Trophoblast cell (in vitro differentiated cells and primary cell): Measurements from ENCODE around the gene TSPEAR.

ENCODE experiments used
- DNase-seq, 2 donors: peaks; one replicate each; pipeline ENCODE4 v3.0.0-alpha.2; 2016
- H2AFZ ChIP-seq: 2 replicates; pipeline ENCODE4 v1.6.1; 2013; ENCODE audit warnings: low read length, moderate library complexity, mild to moderate bottlenecking; ENCODE audit not compliant: insufficient read depth, poor library complexity
- H2AK5ac ChIP-seq: 2 replicates; pipeline ENCODE4 v1.6.1; 2013; ENCODE audit warnings: mild to moderate bottlenecking, low read length
- H2BK120ac ChIP-seq: 2 replicates; pipeline ENCODE4 v1.6.1; 2013; ENCODE audit warnings: low read length, mild to moderate bottlenecking, moderate library complexity; ENCODE audit not compliant: insufficient read depth, poor library complexity
- H2BK12ac ChIP-seq: 2 replicates; pipeline ENCODE4 v1.6.1; 2013; ENCODE audit warnings: mild to moderate bottlenecking, low read length, moderate library complexity
- H2BK5ac ChIP-seq: 2 replicates; pipeline ENCODE4 v1.6.1; 2013; ENCODE audit warnings: low read length, low read depth, moderate library complexity, mild to moderate bottlenecking; ENCODE audit not compliant: poor library complexity
- H3K14ac ChIP-seq: 2 replicates; pipeline ENCODE4 v1.6.1; 2013; ENCODE audit warnings: mild to moderate bottlenecking, low read length
- H3K18ac ChIP-seq: 2 replicates; pipeline ENCODE4 v1.6.1; 2013; ENCODE audit warnings: mild to moderate bottlenecking, low read length
- H3K23ac ChIP-seq: 2 replicates; pipeline ENCODE4 v1.6.1; 2013; ENCODE audit warnings: low read length
- H3K27ac ChIP-seq: 2 replicates; pipeline ENCODE4 v1.5.1; 2013; ENCODE audit warnings: low read depth, mild to moderate bottlenecking, inconsistent platforms, low read length, moderate library complexity
- H3K27me3 ChIP-seq: 2 replicates; pipeline ENCODE4 v1.6.1; 2013; ENCODE audit warnings: inconsistent platforms, mild to moderate bottlenecking, low read length, moderate library complexity; ENCODE audit not compliant: insufficient read depth
- H3K36me3 ChIP-seq, 2 experiments: 1 replicate in 1 of 2; 2 replicates in 1 of 2; pipeline ENCODE4 v1.6.1; 2013; ENCODE audit warnings: low read length in 2 of 2, mild to moderate bottlenecking in 2 of 2, moderate library complexity in 1 of 2; ENCODE audit not compliant: insufficient read depth in 2 of 2, control insufficient read depth in 1 of 2
- H3K4ac ChIP-seq: 2 replicates; pipeline ENCODE4 v1.6.1; 2013; ENCODE audit warnings: low read depth, mild to moderate bottlenecking, low read length, moderate library complexity
- H3K4me1 ChIP-seq, 2 experiments: 1 replicate in 1 of 2; 2 replicates in 1 of 2; pipeline ENCODE4 v1.6.1; 2013; ENCODE audit warnings: low read length in 2 of 2, mild to moderate bottlenecking in 2 of 2, moderate library complexity in 1 of 2; ENCODE audit not compliant: insufficient read depth in 2 of 2, control insufficient read depth in 1 of 2
- H3K4me2 ChIP-seq: 2 replicates; pipeline ENCODE4 v1.6.1; 2013; ENCODE audit warnings: inconsistent platforms, mild to moderate bottlenecking, low read length, moderate library complexity
- H3K4me3 ChIP-seq: 2 replicates; pipeline ENCODE4 v1.5.1; 2013; ENCODE audit warnings: mild to moderate bottlenecking, low read depth, low read length, inconsistent platforms
- H3K79me1 ChIP-seq: one replicate; pipeline ENCODE4 v1.6.1; 2013; ENCODE audit warnings: low read length
- H3K79me2 ChIP-seq: 2 replicates; pipeline ENCODE4 v1.6.1; 2013; ENCODE audit warnings: low read length, mild to moderate bottlenecking; ENCODE audit not compliant: control insufficient read depth, insufficient read depth, poor library complexity
- H3K9ac ChIP-seq: 2 replicates; pipeline ENCODE4 v1.6.1; 2013; ENCODE audit warnings: mild to moderate bottlenecking, low read length
- H3K9me3 ChIP-seq: 2 replicates; pipeline ENCODE4 v1.6.1; 2013; ENCODE audit warnings: low read depth, mild to moderate bottlenecking, control low read depth, inconsistent platforms, low read length; ENCODE audit not compliant: insufficient read depth
- H4K12ac ChIP-seq: 2 replicates; pipeline ENCODE4 v1.6.1; 2013; ENCODE audit warnings: low read depth, mild to moderate bottlenecking, low read length, moderate library complexity
- H4K8ac ChIP-seq: 2 replicates; pipeline ENCODE4 v1.6.1; 2013; ENCODE audit warnings: low read depth, mild to moderate bottlenecking, low read length, moderate library complexity
- H4K91ac ChIP-seq: one replicate; pipeline ENCODE4 v1.6.1; 2013; ENCODE audit warnings: low read depth, mild to moderate bottlenecking, low read length, moderate library complexity
- WGBS: extraction: QIAGEN DNeasy Blood & Tissue Kit; methylation state at CpG from one replicate; pipeline ENCODE4 v1.1.7; 2013; ENCODE audit warnings: missing lambda C conversion rate; ENCODE audit not compliant: insufficient read length, insufficient coverage; ENCODE audit errors: extremely low coverage; 5-methylcytosine and 5-hydroxymethylcytosine counted together

Gene TSPEAR

DNA sequence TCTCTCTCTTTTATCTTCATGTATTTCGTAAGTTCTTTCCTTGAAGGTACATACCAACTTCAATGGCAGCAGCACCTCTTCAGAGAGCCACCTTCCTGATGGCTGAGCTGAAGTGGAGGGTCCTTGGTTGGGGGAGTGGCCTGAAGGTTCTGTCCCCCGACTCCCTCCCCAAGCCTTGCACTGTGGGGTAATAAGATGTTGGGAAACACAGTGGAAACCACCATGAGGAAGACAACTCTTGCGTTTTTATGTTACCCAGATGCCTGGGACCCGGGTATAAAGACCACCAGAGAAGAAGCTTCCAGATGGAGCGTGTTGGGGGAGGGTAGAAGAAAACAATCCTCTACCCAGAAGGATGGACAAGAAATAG is 52.8 kb downstream of the TSPEAR start:
- no peak overlapping the region for H3K23ac ChIP-seq
- no peak for DNase-seq
- no peak overlapping the region for H2AK5ac ChIP-seq
- no peak overlapping the region for H3K4me2 ChIP-seq
- H3K79me1 ChIP-seq: no peaks in the 10 kb centered on the region
- H2AFZ ChIP-seq: no peak overlapping the region
- no peak overlapping the region for H4K8ac ChIP-seq
- no peak overlapping the region for H2BK5ac ChIP-seq
- no peak overlapping the region for H2BK120ac ChIP-seq
- no peak overlapping the region for H3K27ac ChIP-seq
- H4K91ac ChIP-seq: no peak overlapping the region
- H3K79me2 ChIP-seq: no peaks in the 10 kb centered on the region
- WGBS: no CpG with 5 or more reads among the region's 5 CpGs
- no peaks in the 10 kb centered on the region for H3K36me3 ChIP-seq
- peaks cover 11% of the 10 kb centered on the region for H3K9me3 ChIP-seq
- no peak overlapping the region for H3K9ac ChIP-seq
- no peak overlapping the region for H3K4me3 ChIP-seq
- no peaks in the 10 kb centered on the region for H3K27me3 ChIP-seq
- H3K4me1 ChIP-seq: peaks cover 2 to 7% of the 10 kb centered on the region in 2 experiments
- H3K14ac ChIP-seq: no peak overlapping the region
- H3K18ac ChIP-seq: no peak overlapping the region
- H3K4ac ChIP-seq: no peak overlapping the region
- no peak overlapping the region for H4K12ac ChIP-seq
- H2BK12ac ChIP-seq: no peak overlapping the region

DNA sequence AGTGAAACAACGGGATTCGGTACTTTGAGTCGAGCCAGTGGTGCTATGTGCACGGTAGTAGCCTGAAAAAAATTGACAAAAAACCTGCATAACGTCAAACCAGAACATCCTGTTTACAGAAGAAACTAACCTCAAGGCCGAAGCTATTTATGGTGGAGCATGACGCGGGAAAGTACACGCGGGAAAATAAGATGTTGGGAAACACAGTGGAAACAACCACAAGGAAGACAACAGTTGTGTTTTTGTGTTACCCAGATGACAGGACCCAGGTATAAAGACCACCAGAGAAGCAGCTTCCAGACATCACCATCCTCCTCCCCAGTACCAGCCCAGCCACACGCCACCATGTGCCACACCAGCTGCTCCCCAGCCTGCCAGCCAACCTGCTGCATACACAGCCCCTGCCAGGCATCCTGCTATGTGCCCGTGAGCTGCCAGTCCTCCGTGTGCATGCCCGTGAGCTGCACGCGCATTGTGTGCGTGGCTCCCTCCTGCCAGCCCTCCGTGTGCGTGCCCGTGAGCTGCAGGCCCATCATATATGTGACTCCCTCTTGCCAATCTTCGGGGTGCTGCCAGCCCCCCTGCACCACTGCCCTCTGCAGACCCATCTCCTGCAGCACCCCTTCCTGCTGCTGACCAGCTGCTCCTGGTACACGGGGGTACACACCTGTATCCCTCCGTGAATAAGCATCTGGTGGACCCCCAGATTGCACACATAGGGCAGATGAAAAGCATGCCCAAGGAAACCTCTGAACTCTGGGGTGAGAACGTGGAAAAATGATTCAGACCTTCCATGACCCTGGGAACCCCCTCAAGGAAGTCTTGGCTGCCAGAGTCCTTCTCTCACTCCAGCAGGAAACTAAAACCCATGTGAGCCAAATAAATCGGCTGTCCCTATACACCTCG is 53.5 kb downstream of the TSPEAR start, which contains the start of gene KRTAP12-3:
TSS of gene KRTAP12-3 (plus strand) at position 298 of the 906 bp plus-strand sequence. CDS start at position 346, 48 bp downstream.
- no peak within 1 kb of the TSS for H3K4me2 ChIP-seq
- no peak within 1 kb of the TSS for H2BK120ac ChIP-seq
- no peak within 1 kb of the TSS for H4K91ac ChIP-seq
- H3K9me3 ChIP-seq: peaks cover 13% of the 10 kb centered on the region
- WGBS: no CpG with 5 or more reads among the region's 26 CpGs
- peaks cover 2 to 7% of the 10 kb centered on the region in 2 experiments for H3K4me1 ChIP-seq
- no peak within 1 kb of the TSS for H2BK5ac ChIP-seq
- H3K4ac ChIP-seq: no peak within 1 kb of the TSS
- H3K79me2 ChIP-seq: no peaks in the 10 kb centered on the region
- no peak within 1 kb of the TSS for H3K9ac ChIP-seq
- no peaks in the 10 kb centered on the region for H3K36me3 ChIP-seq
- H3K4me3 ChIP-seq: peak within 1 kb of the TSS; percentile 47
- H3K27ac ChIP-seq: no peak within 1 kb of the TSS
- H3K18ac ChIP-seq: no peak within 1 kb of the TSS
- H2BK12ac ChIP-seq: no peak within 1 kb of the TSS
- no peak for DNase-seq
- H4K12ac ChIP-seq: no peak within 1 kb of the TSS
- H3K23ac ChIP-seq: no peak within 1 kb of the TSS
- no peak within 1 kb of the TSS for H2AFZ ChIP-seq
- H3K14ac ChIP-seq: no peak within 1 kb of the TSS
- H4K8ac ChIP-seq: no peak within 1 kb of the TSS
- H3K79me1 ChIP-seq: no peaks in the 10 kb centered on the region
- no peaks in the 10 kb centered on the region for H3K27me3 ChIP-seq
- no peak within 1 kb of the TSS for H2AK5ac ChIP-seq

DNA sequence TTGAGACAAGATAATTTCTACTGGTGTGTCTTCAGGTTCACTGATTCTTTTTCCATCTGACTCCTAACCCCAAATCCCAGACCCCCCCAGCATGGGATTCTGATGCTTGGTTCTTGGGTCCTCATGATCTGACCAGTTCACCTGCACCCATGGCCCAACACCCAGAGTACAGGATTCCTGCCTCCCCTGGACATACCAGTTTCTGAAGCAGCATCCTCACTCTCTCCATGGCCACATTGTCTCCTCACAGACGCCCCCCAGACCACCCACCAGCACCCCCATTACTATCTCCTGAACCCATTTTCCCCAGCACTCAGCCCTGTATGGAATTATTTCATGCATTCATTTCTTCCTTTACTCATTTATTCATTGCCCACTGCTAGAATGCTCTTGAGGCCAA is 54.5 kb downstream of the TSPEAR start:
- Histone ChIP-seq H3K79me1 (no peaks in the 10 kb centered on the region), H2AFZ (no peak overlapping the region), H3K4me2 (no peak overlapping the region), H3K23ac (no peak overlapping the region), H3K4ac (no peak overlapping the region), H3K79me2 (no peaks in the 10 kb centered on the region), H3K27me3 (no peaks in the 10 kb centered on the region), H2BK12ac (no peak overlapping the region), H4K8ac (no peak overlapping the region), H2BK120ac (no peak overlapping the region), H3K27ac (no peak overlapping the region), H2BK5ac (no peak overlapping the region), H3K9ac (no peak overlapping the region), H3K4me1 (peaks cover 2 to 7% of the 10 kb centered on the region in 2 experiments), H3K4me3 (no peak overlapping the region), H3K36me3 (no peaks in the 10 kb centered on the region), H4K12ac (no peak overlapping the region), H4K91ac (no peak overlapping the region), H3K18ac (no peak overlapping the region), H2AK5ac (no peak overlapping the region), H3K14ac (no peak overlapping the region), H3K9me3 (peaks cover 13% of the 10 kb centered on the region)
- DNase-seq: no peak
- no CpG with 5 or more reads among the region's 1 CpG for WGBS

DNA sequence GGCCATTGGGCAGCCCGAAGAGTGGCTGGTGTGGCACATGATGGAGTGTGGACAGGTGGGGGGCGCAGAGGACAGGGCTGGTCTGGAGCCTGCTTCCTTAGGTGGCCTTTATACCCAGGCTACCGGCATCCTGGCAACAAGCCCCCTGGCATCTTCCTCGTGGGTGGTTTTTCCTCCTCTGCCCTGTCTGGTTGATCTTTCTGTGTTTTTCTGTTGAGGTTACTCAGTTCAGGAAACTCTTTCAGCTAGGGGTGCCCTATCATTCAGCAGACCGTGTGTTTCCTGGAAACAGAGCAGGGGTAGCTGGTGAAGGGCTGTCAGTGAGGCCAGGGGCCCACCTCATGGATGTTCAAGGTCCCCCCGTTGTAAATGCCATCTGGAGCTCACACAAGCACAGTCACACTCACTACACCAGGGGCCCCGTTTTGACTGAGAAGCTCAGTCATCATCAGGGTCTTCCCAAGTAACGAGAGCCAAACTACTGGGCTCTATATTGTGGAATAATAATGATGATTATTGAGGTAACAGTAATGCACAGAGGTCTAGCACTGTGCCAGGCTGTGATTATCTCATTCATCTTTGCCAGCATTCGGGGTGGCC is 56.7 kb downstream of the TSPEAR start, which contains the start of gene KRTAP12-4:
TSS of gene KRTAP12-4 (minus strand) at position 84 of the 600 bp plus-strand sequence. CDS start at position 39, 45 bp downstream.
- DNase-seq: no peak

More for the DNA sequence above, 56.7 kb downstream of the TSPEAR start, which contains the start of gene KRTAP12-4:
- no peaks in the 10 kb centered on the region for H3K79me2 ChIP-seq
- no peak within 1 kb of the TSS for H2BK12ac ChIP-seq
- no peak within 1 kb of the TSS for H3K4me3 ChIP-seq
- H3K4me1 ChIP-seq: peaks cover 2 to 7% of the 10 kb centered on the region in 2 experiments
- peaks cover 18% of the 10 kb centered on the region for H3K9me3 ChIP-seq
- no peaks in the 10 kb centered on the region for H3K79me1 ChIP-seq
- no peak within 1 kb of the TSS for H2BK5ac ChIP-seq
- H4K12ac ChIP-seq: no peak within 1 kb of the TSS
- no peak within 1 kb of the TSS for H2BK120ac ChIP-seq
- no CpG with 5 or more reads among the region's 9 CpGs for WGBS
- no peaks in the 10 kb centered on the region for H3K36me3 ChIP-seq
- H3K4me2 ChIP-seq: no peak within 1 kb of the TSS
- H3K14ac ChIP-seq: no peak within 1 kb of the TSS
- H3K4ac ChIP-seq: no peak within 1 kb of the TSS
- no peak within 1 kb of the TSS for H3K18ac ChIP-seq
- H2AK5ac ChIP-seq: no peak within 1 kb of the TSS
- no peak within 1 kb of the TSS for H3K23ac ChIP-seq
- H3K27ac ChIP-seq: no peak within 1 kb of the TSS
- no peaks in the 10 kb centered on the region for H3K27me3 ChIP-seq
- no peak within 1 kb of the TSS for H2AFZ ChIP-seq
- H4K91ac ChIP-seq: no peak within 1 kb of the TSS
- H4K8ac ChIP-seq: no peak within 1 kb of the TSS
- no peak within 1 kb of the TSS for H3K9ac ChIP-seq
